HG03280 (cell line): ENCODE results near the gene PNMA6E.

Experiments used
- ATAC-seq: cut with Tn5 transposase; IDR thresholded peaks from one replicate; pipeline ENCODE4 v1.9.1; 2021; ENCODE audit warnings: mild to moderate bottlenecking, moderate library complexity; ENCODE audit not compliant: unreplicated experiment

Gene PNMA6E

DNA sequence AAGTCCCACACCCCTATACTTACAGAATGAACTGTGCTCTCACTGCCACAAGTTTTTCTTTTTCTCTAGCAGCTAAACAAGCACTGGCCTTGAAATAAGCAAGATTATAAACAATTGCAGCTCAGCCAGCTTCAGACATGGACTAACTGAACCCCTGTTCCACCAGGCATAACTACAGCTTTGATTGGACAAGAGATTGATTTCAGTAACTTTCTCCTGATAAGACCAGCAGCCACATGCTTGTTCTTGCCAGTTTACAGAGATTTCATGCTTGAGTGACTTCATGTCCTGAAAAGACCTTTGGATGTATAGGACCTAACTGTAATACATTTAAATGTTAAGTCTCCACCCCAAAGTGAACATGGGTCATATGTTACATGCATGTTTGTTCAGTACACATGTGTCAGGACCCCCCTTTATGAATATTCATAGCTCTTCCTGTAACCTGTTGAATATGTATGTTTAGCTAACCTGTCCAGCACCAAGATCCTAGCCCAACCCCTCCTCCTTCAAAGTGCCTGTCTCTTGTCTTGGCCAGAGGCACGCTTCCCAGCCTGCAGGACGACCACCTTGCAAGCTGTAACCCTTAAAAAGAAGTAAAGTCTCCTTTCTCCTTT is 39.3 kb downstream of the PNMA6E start:
- no peak for ATAC-seq

DNA sequence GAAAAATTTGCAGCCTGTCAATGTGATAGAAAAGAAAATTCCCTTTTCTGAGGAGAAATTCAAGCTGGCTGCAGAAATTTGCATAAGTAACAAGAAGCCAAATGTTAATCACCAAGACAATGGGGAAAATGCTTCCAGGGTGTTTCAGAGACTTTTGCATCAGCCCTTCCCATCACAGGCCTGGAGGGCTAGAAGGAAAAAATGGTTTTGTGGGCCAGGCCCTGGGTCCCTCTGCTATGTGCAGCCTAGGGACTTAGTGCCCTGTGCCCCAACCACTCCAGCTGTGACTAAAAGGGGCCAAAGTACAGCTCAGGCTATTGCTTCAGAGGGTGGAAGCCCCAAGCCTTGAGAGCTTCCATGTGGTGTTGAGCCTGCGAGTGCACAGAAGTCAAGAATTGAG is 43.3 kb downstream of the PNMA6E start:
- ATAC-seq = no peak

DNA sequence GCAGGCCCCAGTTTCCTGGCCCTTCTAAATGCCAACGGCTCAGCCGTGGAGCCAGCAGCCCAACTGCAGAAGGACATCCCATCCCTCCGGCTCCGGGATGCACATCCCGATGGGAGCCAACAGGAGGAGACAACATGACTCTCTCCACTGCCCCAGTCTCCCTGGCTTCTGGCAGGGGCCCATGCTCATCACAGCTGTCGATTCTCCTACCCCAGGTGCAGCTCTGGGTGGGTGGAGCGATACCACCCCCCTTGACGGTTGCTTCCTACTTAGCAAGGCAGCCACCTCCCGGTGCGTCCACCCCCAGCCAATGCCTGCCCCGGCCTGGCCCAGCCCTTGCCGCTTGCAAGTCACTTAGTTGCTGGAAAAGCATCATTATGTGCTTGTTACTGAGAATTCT is 47.7 kb downstream of the PNMA6E start:
- ATAC-seq = no peak

GRCh38 chrX:153352858-153353257 is 48.3 kb downstream of the PNMA6E start:
- ATAC-seq = no peak

GRCh38 chrX:153351981-153352380 is 49.2 kb downstream of the PNMA6E start:
- ATAC-seq = no peak

DNA sequence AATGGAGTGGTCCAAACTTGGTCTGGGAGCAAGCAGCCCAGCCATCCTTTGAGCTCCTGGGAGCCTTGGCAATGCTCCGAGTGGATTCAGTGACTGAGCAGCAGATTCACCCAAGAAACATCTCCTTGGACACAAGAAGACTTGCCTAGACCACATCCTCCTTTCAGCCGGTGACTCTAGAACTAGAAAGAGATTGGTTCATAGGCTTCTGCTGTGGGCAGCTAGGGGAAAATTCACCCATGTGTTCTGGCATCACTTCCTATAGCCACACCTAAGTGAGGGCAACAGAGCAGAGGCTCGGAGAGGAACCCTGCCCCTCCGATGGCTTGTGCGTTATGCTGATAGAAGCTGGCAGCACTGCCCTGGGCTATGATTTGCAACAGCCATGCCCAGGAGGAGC is 51.2 kb downstream of the PNMA6E start:
- ATAC-seq = no peak

- ATAC-seq = no peak
Measured at GRCh38 chrX:153348421-153348820, 52.7 kb downstream of the PNMA6E start.

GRCh38 chrX:153347530-153347929 is 53.6 kb downstream of the PNMA6E start:
- ATAC-seq = no peak
